PC-3 (cell line): ENCODE data around the gene FKBP7. TPM values are rescaled to one million over a fixed set of nuclear protein-coding genes. Genes with fewer than 3 reads are reported as not detected.

Experiments used
- ATAC-seq: fragments of 200-7000 bp; cut with Tn5 transposase; 2 replicates; pipeline ENCODE4 v1.9.1; 2020; ENCODE audit warnings: mild to moderate bottlenecking, moderate library complexity
- BruUV-seq: library from RNA; stranded (reverse); fragments of 400-500 nt; replicated peaks from 2 replicates; lab custom pipeline; 2021; lab: Mats Ljungman, UMichigan
- CTCF ChIA-PET: fragments of 300-600 bp; sonication (Branson Sonifier 250); formaldehyde crosslinking; loops from one replicate; lab custom pipeline; 2022; ENCODE audit warnings: antibody characterized with exemption; lab: Charles Lee
- POLR2A ChIA-PET: fragments of 300-600 bp; sonication (Branson Sonifier 250); formaldehyde crosslinking; loops from one replicate; lab custom pipeline; 2022; ENCODE audit warnings: antibody characterized with exemption; ENCODE audit not compliant: unreplicated experiment; lab: Charles Lee
- DNase-seq: peaks from one replicate; pipeline ENCODE4 v3.0.0-alpha.2; 2015
- H2AFZ ChIP-seq: fragments of 300-600 bp; sonication (generic); 2 replicates; pipeline ENCODE4 v1.6.0; 2016; ENCODE audit warnings: antibody characterized with exemption, low read length
- H3F3A ChIP-seq: fragments of 300-600 bp; sonication (generic); one replicate; pipeline ENCODE4 v1.6.0; 2017; ENCODE audit warnings: antibody characterized with exemption, low read length, control low read depth, mild to moderate bottlenecking; ENCODE audit not compliant: unreplicated experiment
- H3K27ac ChIP-seq: fragments of 300-600 bp; sonication (generic); 2 replicates; pipeline ENCODE4 v1.5.1; 2016; ENCODE audit warnings: mild to moderate bottlenecking, low read length
- H3K27me3 ChIP-seq: fragments of 300-600 bp; sonication (generic); 2 replicates; pipeline ENCODE4 v1.6.1; 2016; ENCODE audit warnings: low read length, mixed read lengths
- H3K36me3 ChIP-seq: fragments of 300-600 bp; sonication (generic); 2 replicates; pipeline ENCODE4 v1.6.1; 2016; ENCODE audit warnings: low read depth, mixed run types, low read length, mixed read lengths
- H3K4me1 ChIP-seq: fragments of 300-600 bp; sonication (generic); 2 replicates; pipeline ENCODE4 v1.5.1; 2016; ENCODE audit warnings: low read length; ENCODE audit not compliant: insufficient read depth
- H3K4me2 ChIP-seq: fragments of 300-600 bp; sonication (generic); 2 replicates; pipeline ENCODE4 v1.6.0; 2016; ENCODE audit warnings: low read length
- H3K4me3 ChIP-seq: fragments of 300-600 bp; sonication (generic); 2 replicates; pipeline ENCODE4 v1.5.1; 2016; ENCODE audit warnings: mild to moderate bottlenecking, low read length, mixed read lengths
- H3K79me2 ChIP-seq: fragments of 300-600 bp; sonication (generic); 2 replicates; pipeline ENCODE4 v1.6.1; 2017; ENCODE audit warnings: low read length, mixed read lengths
- H3K9ac ChIP-seq: fragments of 300-600 bp; sonication (generic); 2 replicates; pipeline ENCODE4 v1.6.0; 2016; ENCODE audit warnings: mild to moderate bottlenecking, low read length
- H3K9me2 ChIP-seq: fragments of 300-600 bp; sonication (generic); replicated peaks from 2 replicates; pipeline ENCODE4 v1.6.1; 2016; ENCODE audit warnings: mixed run types, low read length, mixed read lengths
- H3K9me3 ChIP-seq: fragments of 300-600 bp; sonication (generic); 2 replicates; pipeline ENCODE4 v1.6.1; 2016; ENCODE audit warnings: low read length, mixed read lengths
- H4K20me1 ChIP-seq: fragments of 300-600 bp; sonication (generic); 2 replicates; pipeline ENCODE4 v1.6.1; 2016; ENCODE audit warnings: low read length, mixed read lengths
- CTCF ChIP-seq: fragments of 300-600 bp; sonication (generic); conservative IDR thresholded peaks from 2 replicates; pipeline ENCODE4 v1.5.1; 2017; ENCODE audit warnings: antibody characterized with exemption, low read depth, mild to moderate bottlenecking, low read length
- EZH2 ChIP-seq: fragments of 300-600 bp; sonication (generic); IDR thresholded peaks from one replicate; pipeline ENCODE4 v1.6.1; 2017; ENCODE audit warnings: antibody characterized with exemption, mild to moderate bottlenecking, low read length; ENCODE audit not compliant: unreplicated experiment
- EZH2phosphoT487 ChIP-seq: fragments of 300-600 bp; sonication (generic); IDR thresholded peaks from 2 replicates; pipeline ENCODE4 v1.6.1; 2018; ENCODE audit warnings: mild to moderate bottlenecking, antibody characterized with exemption, low read length, borderline replicate concordance
- intact Hi-C: fragments of 100-400 bp; cut with micrococcal nuclease; formaldehyde crosslinking; loops from 2 replicates; pipeline ENCODE4 v1.9.0; 2023
- total RNA-seq: library from RNA; depleted of rRNA; stranded (reverse); fragments of >200 nt; gene quantifications from 2 replicates; pipeline ENCODE4 v1.2.3, GENCODE V29; 2014

Gene FKBP7
- total RNA-seq, 1 experiment from 2014 or later, result 4.2 TPM

- H3K4me3 ChIP-seq, result no peak overlapping the region
- H3K9me3 ChIP-seq, result no peaks in the 10 kb centered on the region
- H3K27ac ChIP-seq, result no peak overlapping the region
- no peak overlapping the region for H3K4me2 ChIP-seq
- DNase-seq (no peak), ATAC-seq (no peak)
- CTCF ChIA-PET, result no interaction called here
- POLR2A ChIA-PET, result no interaction called here
- no peaks in the 10 kb centered on the region for H3K27me3 ChIP-seq
- H4K20me1 ChIP-seq, result no peaks in the 10 kb centered on the region
- no peak overlapping the region for H2AFZ ChIP-seq
- peaks cover 48% of the 10 kb centered on the region for H3K36me3 ChIP-seq
- BruUV-seq, result no TSS peak
- H3K9ac ChIP-seq, result no peak overlapping the region
- H3K4me1 ChIP-seq, result 0 out of 2 replicates have a peak, but pooled peaks cover 4% of the 10 kb centered on the region
- TF ChIP-seq EZH2 (no peak), EZH2phosphoT487 (no peak), CTCF (no peak)
- no peaks in the 10 kb centered on the region for H3K9me2 ChIP-seq
- no peaks in the 10 kb centered on the region for H3F3A ChIP-seq
- intact Hi-C loops, result no loop called here
- H3K79me2 ChIP-seq, result no peaks in the 10 kb centered on the region
Measured at GRCh38 chr2:178502751-178503150, 24.4 kb upstream of the FKBP7 start.

GRCh38 chr2:178499640-178500039 is 21.2 kb upstream of the FKBP7 start:
- no peaks in the 10 kb centered on the region for H3F3A ChIP-seq

More at GRCh38 chr2:178499640-178500039, 21.2 kb upstream of the FKBP7 start:
- ChIA-PET CTCF (no interaction called here), POLR2A (no interaction called here)
- Histone ChIP-seq H3K4me3 (no peak overlapping the region), H3K79me2 (no peaks in the 10 kb centered on the region), H3K27ac (no peak overlapping the region), H4K20me1 (no peaks in the 10 kb centered on the region), H3K9me2 (no peaks in the 10 kb centered on the region), H3K9me3 (no peaks in the 10 kb centered on the region), H3K9ac (no peak overlapping the region), H3K27me3 (no peaks in the 10 kb centered on the region), H3K4me2 (no peak overlapping the region), H3K36me3 (peaks cover 54% of the 10 kb centered on the region), H2AFZ (no peak overlapping the region), H3K4me1 (no peaks in the 10 kb centered on the region)
- intact Hi-C loops, result no loop called here
- ATAC-seq (no peak), DNase-seq (no peak)
- BruUV-seq, result no TSS peak
- TF ChIP-seq EZH2phosphoT487 (no peak), CTCF (no peak), EZH2 (no peak)
